Lower lobe of right lung (tissue), 2 donors: ENCODE measurements around the gene MBNL2. TPM values are rescaled to one million over a fixed set of nuclear protein-coding genes. Genes with fewer than 3 reads are reported as not detected.

Experiments
- ATAC-seq, 2 donors: fragments of 200-7000 bp; cut with Tn5 transposase; one replicate each; pipeline ENCODE4 v1.9.1; 2020 to 2022; ENCODE audit warnings: mild to moderate bottlenecking in 2 of 2, moderate library complexity in 2 of 2
- DNase-seq: peaks from one replicate; pipeline ENCODE4 v3.0.0-alpha.2; 2020
- H3K27ac ChIP-seq: fragments of 200-600 bp; one replicate; pipeline ENCODE4 v1.8.0; 2022
- H3K27me3 ChIP-seq: fragments of 200-600 bp; one replicate; pipeline ENCODE4 v1.8.0; 2022; ENCODE audit warnings: low read depth
- H3K36me3 ChIP-seq: fragments of 200-600 bp; one replicate; pipeline ENCODE4 v1.8.0; 2022; ENCODE audit warnings: mild to moderate bottlenecking
- H3K4me1 ChIP-seq: fragments of 200-600 bp; one replicate; pipeline ENCODE4 v1.8.0; 2022
- H3K4me3 ChIP-seq: fragments of 200-600 bp; one replicate; pipeline ENCODE4 v1.8.0; 2022; ENCODE audit warnings: mild to moderate bottlenecking
- H3K9me3 ChIP-seq: fragments of 200-600 bp; one replicate; pipeline ENCODE4 v1.8.0; 2022
- CTCF ChIP-seq: fragments of 200-600 bp; IDR thresholded peaks from one replicate; pipeline ENCODE4 v1.8.0; 2022; ENCODE audit warnings: antibody characterized with exemption, mild to moderate bottlenecking
- intact Hi-C: fragments of 100-400 bp; cut with DNase I; formaldehyde crosslinking; loops from one replicate; pipeline ENCODE4 v1.11.0; 2022
- total RNA-seq: library from RNA; stranded (reverse); fragmentation: NEBNext Ultra II Directional; extraction: Animal tissue kit (Norgen Biotek cat#: 25700); gene quantifications from one replicate; pipeline ENCODE4 v1.2.1, GENCODE V29; 2021
- donor health status: DM: no; HTN: yes; CAD: no; lungs with severe emphysema.

The MBNL2 gene
- total RNA-seq, 1 donor from 2014 or later: 58.2 TPM

DNA sequence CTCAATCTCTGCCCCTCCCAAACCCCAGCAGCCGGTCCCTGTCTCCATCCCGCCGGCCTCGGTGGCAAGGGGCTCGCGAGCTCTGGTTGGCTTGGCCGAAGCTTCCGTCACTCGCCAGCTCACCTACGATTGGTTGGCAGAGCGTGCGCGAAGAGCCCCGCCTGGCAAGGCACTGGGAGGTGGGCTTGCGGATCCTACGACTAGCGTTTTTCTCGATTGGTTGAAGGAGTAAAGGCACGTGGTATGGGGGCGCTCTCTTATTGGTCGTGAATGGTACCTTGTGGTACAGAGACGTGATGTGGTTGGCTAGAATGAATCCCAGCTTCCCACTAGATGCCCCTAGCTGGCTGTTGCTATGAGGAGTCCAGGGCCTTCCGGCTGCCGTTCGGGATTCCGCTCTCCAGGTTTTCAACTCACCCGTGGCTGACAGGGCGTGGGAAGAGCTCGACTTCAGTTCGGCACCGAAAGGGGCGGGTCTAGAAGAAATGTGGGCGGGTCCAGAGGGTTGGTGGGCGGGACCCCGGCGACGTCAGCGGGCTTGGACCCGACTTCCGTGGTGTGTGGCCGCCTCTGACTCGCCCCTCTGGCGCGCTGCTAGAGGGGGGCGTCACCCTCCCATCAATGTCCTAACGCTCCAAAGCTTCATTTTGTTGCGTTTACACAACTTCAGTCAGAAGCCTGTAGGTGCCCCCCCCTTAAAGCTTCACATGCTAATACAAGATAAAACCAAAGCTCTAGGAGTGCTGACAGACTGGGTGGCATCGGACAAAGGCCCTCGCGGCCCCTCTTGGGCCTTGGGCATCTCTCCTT lies 211.0 kb downstream of the MBNL2 start:
- intact Hi-C loops: no loop called here
- H3K9me3 ChIP-seq: no peaks in the 10 kb centered on the region
- H3K27me3 ChIP-seq: no peaks in the 10 kb centered on the region
- TF ChIP-seq CTCF: no peak
- H3K4me1 ChIP-seq: peaks cover 29% of the 10 kb centered on the region
- DNase-seq (peak; percentile 97), ATAC-seq (peak; percentile 95 to 97)
- H3K36me3 ChIP-seq: no peaks in the 10 kb centered on the region
- H3K27ac ChIP-seq: peak overlapping the region; percentile 99
- H3K4me3 ChIP-seq: peak overlapping the region; percentile 81

DNA sequence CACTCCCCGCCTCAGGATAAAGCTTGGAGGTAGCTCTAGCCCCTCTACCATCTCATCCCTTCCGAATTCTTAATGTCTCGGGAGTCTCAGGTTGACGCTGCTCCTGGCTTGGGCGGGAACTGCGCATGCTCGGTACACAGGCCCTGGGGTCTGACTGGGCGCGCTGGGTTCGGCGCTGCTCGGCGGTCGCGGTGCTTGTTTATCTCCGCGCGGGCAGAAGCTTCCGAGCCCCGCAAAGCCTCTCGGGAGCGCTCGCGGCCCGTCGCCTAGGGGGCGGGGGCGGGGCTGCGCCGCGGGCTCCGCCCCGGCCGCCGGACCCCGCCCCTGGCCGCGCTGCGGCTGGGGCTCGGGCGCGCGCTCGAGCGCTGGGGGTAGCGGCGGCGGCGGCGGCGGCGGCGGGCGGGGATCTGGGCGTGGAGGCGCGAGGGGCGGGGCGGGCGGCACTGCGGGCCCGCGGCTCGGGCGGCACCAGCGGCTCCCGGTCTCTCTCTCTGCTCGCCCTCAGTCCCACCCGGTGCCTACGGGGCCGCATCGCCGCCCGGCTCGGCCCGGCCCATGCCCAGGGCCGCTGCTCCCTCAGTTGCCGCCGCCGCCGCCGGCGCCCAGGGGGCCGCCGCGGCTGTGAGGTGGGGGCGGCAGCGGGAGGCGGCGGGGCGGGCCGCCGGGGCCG lies 211.7 kb downstream of the MBNL2 start, which contains the start of gene RAP2A:
RAP2A (plus strand) TSS at position 443 of the 670 bp plus-strand sequence. CDS start 302 bp downstream, outside the sequence.
- ATAC-seq (peak; percentile 90 to 92), DNase-seq (peak; percentile 93)
- no peaks in the 10 kb centered on the region for H3K9me3 ChIP-seq
- H3K36me3 ChIP-seq: no peaks in the 10 kb centered on the region
- peak within 1 kb of the TSS; percentile 99 for H3K27ac ChIP-seq
- H3K27me3 ChIP-seq: no peaks in the 10 kb centered on the region
- intact Hi-C loops: no loop called here
- no peak for TF ChIP-seq CTCF
- peak within 1 kb of the TSS; percentile 81 for H3K4me3 ChIP-seq
- H3K4me1 ChIP-seq: peaks cover 36% of the 10 kb centered on the region

- DNase-seq (peak; percentile 64), ATAC-seq (no peak)
- Histone ChIP-seq H3K27ac (peak overlapping the region; percentile 82), H3K4me3 (peak overlapping the region; percentile 75), H3K36me3 (no peaks in the 10 kb centered on the region), H3K4me1 (peaks cover 38% of the 10 kb centered on the region), H3K9me3 (no peaks in the 10 kb centered on the region), H3K27me3 (no peaks in the 10 kb centered on the region)
- intact Hi-C loops: no loop called here
- TF ChIP-seq CTCF: no peak
Observed at GRCh38 chr13:97434397-97435201, 212.5 kb downstream of the MBNL2 start.

DNA sequence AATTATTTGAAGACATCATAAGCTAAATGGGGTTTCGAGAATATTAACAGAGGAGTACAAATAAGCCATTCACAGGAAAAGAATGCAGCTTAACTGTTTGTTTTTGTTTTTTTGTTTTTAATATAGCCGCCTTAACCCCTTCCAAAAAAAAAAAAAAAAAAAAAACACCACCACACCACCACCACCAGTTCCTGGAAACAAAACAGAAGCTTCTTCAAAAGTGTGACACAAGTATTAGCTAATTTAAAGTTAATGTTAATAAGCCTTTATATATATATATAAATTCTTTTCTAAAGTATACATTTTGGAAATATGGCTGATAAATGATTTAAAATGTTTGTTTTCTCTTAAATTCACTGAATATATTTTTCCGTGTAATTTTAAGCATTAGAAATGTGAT lies 213.2 kb downstream of the MBNL2 start:
- Histone ChIP-seq H3K4me3 (peak overlapping the region; percentile 75), H3K9me3 (no peaks in the 10 kb centered on the region), H3K27me3 (no peaks in the 10 kb centered on the region), H3K4me1 (peaks cover 38% of the 10 kb centered on the region), H3K27ac (no peak overlapping the region), H3K36me3 (no peaks in the 10 kb centered on the region)
- no peak for TF ChIP-seq CTCF
- intact Hi-C loops: no loop called here
- ATAC-seq (no peak), DNase-seq (no peak)

DNA sequence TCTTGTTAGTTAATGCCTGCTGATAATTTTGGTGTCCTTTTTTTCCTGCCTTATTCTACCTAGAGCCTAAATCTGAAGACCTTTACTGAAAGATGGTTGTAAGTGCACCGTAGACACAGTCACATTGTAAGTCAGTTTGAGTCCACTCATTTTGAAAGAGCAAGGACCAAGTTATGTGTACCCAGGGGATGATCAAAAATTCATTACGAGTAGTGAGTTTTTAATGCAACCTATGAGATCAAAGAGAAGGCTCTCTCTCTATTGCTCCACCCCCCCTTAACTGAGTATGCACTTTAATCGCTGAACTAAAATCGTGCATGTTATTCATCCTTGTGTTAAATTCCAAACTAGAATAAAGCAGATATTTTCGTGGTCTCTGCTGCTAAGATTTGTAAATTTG lies 213.7 kb downstream of the MBNL2 start:
- intact Hi-C loops: no loop called here
- ATAC-seq: no peak
- Histone ChIP-seq H3K36me3 (no peaks in the 10 kb centered on the region), H3K9me3 (no peaks in the 10 kb centered on the region), H3K27me3 (no peaks in the 10 kb centered on the region), H3K4me1 (peaks cover 38% of the 10 kb centered on the region), H3K4me3 (peak overlapping the region; percentile 75), H3K27ac (no peak overlapping the region)
- TF ChIP-seq CTCF: no peak
- no peak for DNase-seq
